ENCODE results near the gene JAZF1. TPM values are rescaled to one million over a fixed set of nuclear protein-coding genes. Genes with fewer than 3 reads are reported as not detected.

The JAZF1 gene
- total and polyA plus RNA-seq, 2 donors (not counting 1 experiment from before 2014, with no cell fraction given), result 14.0 to 38.6 TPM

- Histone ChIP-seq H3K36me3 (replicated peaks in 1 of 2; ENCODE audit: control extremely low read depth in 1 of 2, control insufficient read depth in 1 of 2, extremely low read depth in 1 of 2, insufficient read depth in 2 of 2, low read length in 1 of 2) (peaks cover 9 to 37% of the 10 kb centered on the region in 2 experiments), H3K27ac (ENCODE audit: low read length in 2 of 2) (no peak overlapping the region), H3K4me1 (ENCODE audit: control insufficient read depth in 2 of 2, insufficient read depth in 2 of 2, low read length in 2 of 2) (no peaks in the 10 kb centered on the region), H3K4me2 (replicated peaks; ENCODE audit: low read depth, low read length, poor library complexity, severe bottlenecking) (no peak overlapping the region), H3K4me3 (ENCODE audit: control extremely low read depth in 1 of 5, extremely low read depth in 1 of 5, insufficient read depth in 1 of 5, low read depth in 2 of 5, low read length in 4 of 5) (no peak overlapping the region), H3K9ac (ENCODE audit: low read length) (no peak overlapping the region), H4K20me1 (ENCODE audit: control insufficient read depth, insufficient read depth, low read length, poor library complexity, severe bottlenecking) (peaks cover 26% of the 10 kb centered on the region), H2AFZ (ENCODE audit: insufficient read depth, low read depth, low read length, poor library complexity, severe bottlenecking) (no peak overlapping the region), H3K27me3 (replicated peaks in 1 of 4; ENCODE audit: control extremely low read depth in 1 of 4, control insufficient read depth in 3 of 4, insufficient read depth in 4 of 4, low read length in 3 of 4) (no peaks in the 10 kb centered on the region), H3K9me3 (ENCODE audit: control extremely low read depth in 1 of 3, control insufficient read depth in 2 of 3, insufficient read depth in 1 of 3, low read length in 2 of 3) (no peaks in the 10 kb centered on the region), H3K79me2 (ENCODE audit: control insufficient read depth, insufficient read depth, low read length) (peaks cover 45% of the 10 kb centered on the region)
- Mint-ChIP-seq H3K4me1 (no peaks in the 10 kb centered on the region), H3K27me3 (no peaks in the 10 kb centered on the region), H3K9me3 (ENCODE audit: insufficient read depth) (no peaks in the 10 kb centered on the region), H3K4me3 (no peak overlapping the region), H3K27ac (no peak overlapping the region)
- POLR2A ChIA-PET, result no interaction called here
- ATAC-seq (ENCODE audit: low read depth) (no peak), DNase-seq (no peak)
- WGBS (ENCODE audit: insufficient coverage), result no CpG with 5 or more reads among the region's 2 CpGs
- CTCF ChIA-PET, result no interaction called here
- intact Hi-C loops (cut with micrococcal nuclease), result no loop called here
- TF ChIP-seq CTCF (IDR thresholded peaks at IDR 0.05) (no peak), EZH2 (IDR thresholded peaks at IDR 0.05; ENCODE audit: borderline replicate concordance, insufficient read depth, low read depth, low read length, poor library complexity, severe bottlenecking) (no peak)
Observed at GRCh38 chr7:27885652-27886051, 294.9 kb downstream of the JAZF1 start.

GRCh38 chr7:27883696-27884095, 296.9 kb downstream of the JAZF1 start:
- Mint-ChIP-seq H3K4me1 (no peaks in the 10 kb centered on the region), H3K4me3 (no peak overlapping the region), H3K9me3 (ENCODE audit: insufficient read depth) (no peaks in the 10 kb centered on the region), H3K27me3 (no peaks in the 10 kb centered on the region), H3K27ac (no peak overlapping the region)
- TF ChIP-seq CTCF (IDR thresholded peaks at IDR 0.05) (no peak), EZH2 (IDR thresholded peaks at IDR 0.05; ENCODE audit: borderline replicate concordance, insufficient read depth, low read depth, low read length, poor library complexity, severe bottlenecking) (no peak)
- Histone ChIP-seq H3K9me3 (ENCODE audit: control extremely low read depth in 1 of 3, control insufficient read depth in 2 of 3, insufficient read depth in 1 of 3, low read length in 2 of 3) (no peaks in the 10 kb centered on the region), H4K20me1 (ENCODE audit: control insufficient read depth, insufficient read depth, low read length, poor library complexity, severe bottlenecking) (peaks cover 26% of the 10 kb centered on the region), H3K27me3 (replicated peaks in 1 of 4; ENCODE audit: control extremely low read depth in 1 of 4, control insufficient read depth in 3 of 4, insufficient read depth in 4 of 4, low read length in 3 of 4) (no peaks in the 10 kb centered on the region), H2AFZ (ENCODE audit: insufficient read depth, low read depth, low read length, poor library complexity, severe bottlenecking) (no peak overlapping the region), H3K4me3 (ENCODE audit: control extremely low read depth in 1 of 5, extremely low read depth in 1 of 5, insufficient read depth in 1 of 5, low read depth in 2 of 5, low read length in 4 of 5) (no peak overlapping the region), H3K4me2 (replicated peaks; ENCODE audit: low read depth, low read length, poor library complexity, severe bottlenecking) (no peak overlapping the region), H3K27ac (ENCODE audit: low read length in 2 of 2) (no peak overlapping the region), H3K9ac (ENCODE audit: low read length) (no peak overlapping the region), H3K36me3 (replicated peaks in 1 of 2; ENCODE audit: control extremely low read depth in 1 of 2, control insufficient read depth in 1 of 2, extremely low read depth in 1 of 2, insufficient read depth in 2 of 2, low read length in 1 of 2) (peaks cover 9 to 37% of the 10 kb centered on the region in 2 experiments), H3K4me1 (ENCODE audit: control insufficient read depth in 2 of 2, insufficient read depth in 2 of 2, low read length in 2 of 2) (no peaks in the 10 kb centered on the region), H3K79me2 (ENCODE audit: control insufficient read depth, insufficient read depth, low read length) (peaks cover 42% of the 10 kb centered on the region)
- ChIA-PET POLR2A (no interaction called here), CTCF (no interaction called here)
- intact Hi-C loops (cut with micrococcal nuclease), result no loop called here
- DNase-seq (no peak), ATAC-seq (ENCODE audit: low read depth) (no peak)
- WGBS (ENCODE audit: insufficient coverage), result no CpG with 5 or more reads among the region's 4 CpGs

All from B cell (primary cell).